ENCODE measurements around the gene NUPR1.
"Not testable (repeated sequence)": the region's sequence is repeated elsewhere in the genome, so short reads cannot be mapped to it uniquely, and the experiment has no call there.

NUPR1 gene

DNA sequence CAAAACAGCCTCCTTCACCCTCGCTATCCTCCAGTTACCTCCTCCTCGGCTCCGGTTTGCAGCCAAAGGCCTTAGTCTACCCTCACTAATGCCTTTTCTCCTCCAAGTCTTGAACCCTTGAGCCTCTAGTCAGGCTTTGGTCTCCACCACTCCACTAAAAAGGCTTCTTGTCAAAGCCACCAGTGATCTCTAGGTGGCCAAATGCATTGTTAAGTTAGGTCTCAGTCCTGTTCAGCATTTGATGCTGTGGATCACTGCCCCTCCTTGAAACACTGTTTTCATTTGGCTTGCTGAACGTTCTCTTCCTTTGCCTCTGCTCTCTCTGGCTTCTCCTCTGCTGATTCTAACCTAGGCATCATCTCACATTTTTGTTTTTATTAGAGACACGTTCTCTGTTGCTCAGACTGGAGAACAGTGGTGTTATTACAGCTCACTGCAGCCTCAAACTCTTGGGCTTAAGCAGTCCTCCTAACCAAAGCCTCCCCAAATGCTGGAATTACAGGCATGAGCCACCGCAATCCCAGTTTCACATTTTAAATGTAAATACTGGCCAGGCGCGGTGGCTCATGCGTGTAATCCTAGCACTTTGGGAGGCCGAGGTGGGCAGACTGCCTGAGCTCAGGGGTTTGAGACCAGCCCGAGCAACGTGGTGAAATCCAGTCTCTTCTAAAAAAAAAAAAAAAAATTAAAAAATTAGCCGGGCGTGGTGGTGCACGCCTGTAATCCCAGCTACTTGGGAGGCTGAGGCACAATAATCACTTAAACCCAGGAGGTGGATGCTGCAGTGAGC, 16.1 kb upstream of the NUPR1 start:
- no peak for DNase-seq (ENCODE audit: low spot score)

DNA sequence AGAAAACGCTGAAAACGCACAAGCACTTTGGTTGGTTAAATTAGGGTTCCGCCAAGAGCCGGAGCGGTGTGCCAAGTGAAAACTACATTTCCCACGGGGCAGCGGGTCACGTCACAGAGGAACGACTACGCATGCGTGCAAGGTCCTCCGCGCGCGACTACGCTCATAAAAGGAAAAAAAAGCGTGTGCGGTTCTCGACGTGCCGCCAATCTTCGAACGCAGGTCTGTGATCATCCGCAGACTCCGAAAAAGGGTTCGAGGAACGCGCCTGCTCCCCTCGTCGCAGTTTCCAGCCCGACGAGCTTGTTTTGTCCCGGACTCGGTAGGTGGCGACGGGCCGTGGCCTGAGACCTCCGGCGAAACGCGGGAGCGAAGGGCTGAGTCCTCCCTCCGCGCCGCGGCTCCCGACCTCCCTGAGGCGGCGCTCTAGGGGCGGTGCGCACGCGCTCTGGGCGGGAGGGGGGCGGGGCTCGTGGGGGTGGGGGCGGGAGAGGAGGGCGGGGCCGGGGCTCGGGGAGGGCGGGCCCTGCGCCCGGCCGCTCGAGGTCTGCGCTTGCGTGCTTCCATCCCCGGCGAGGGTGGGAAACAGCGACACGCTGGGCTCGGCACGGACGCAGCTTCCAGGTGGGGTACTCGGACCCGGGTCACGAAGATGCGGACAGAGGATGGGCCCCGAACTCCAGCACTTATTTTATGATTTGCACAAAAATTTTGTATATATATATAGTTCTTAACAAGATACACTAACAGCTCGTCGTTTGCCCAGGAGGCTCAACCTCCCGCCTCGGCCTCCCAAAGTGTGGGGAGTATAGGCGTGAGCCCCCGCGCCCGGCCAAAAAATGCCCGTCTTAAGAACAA, 15.2 kb upstream of the NUPR1 start, which contains the start of gene SGF29:
Gene SGF29 (plus strand): TSS at position 145 of the 858 bp plus-strand sequence. CDS start 27,150 bp downstream, outside the sequence.
- peak; percentile 93 for DNase-seq (ENCODE audit: low spot score)

DNA sequence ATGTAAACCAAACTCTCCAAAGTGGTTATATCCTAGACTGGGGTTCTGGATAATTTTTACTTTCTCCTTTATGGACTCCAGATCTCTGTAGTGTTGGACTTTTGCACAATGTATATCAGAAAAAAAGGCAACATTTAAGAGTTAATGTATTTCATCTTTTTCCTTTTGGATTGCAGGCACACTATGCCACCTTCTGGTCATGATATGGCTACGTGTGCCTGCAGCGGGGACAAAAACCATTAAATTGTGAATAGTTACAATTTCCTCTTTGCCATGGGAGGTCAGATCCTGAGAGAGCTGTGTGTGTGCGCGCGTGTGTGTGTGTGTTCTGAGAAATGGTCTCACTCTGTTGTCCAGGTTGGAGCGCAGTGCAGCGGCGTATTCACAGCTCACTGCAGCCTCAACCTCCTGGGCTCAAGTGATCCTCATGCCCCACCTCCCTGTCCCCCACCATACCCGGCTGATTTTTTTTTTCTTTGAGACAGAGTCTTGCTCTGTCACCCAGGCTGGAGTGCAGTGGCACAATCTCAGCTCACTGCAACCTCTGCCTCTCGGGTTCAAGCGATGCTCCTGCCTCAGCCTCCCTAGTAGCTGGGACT, 10.6 kb upstream of the NUPR1 start:
- peak; percentile 17 for DNase-seq (ENCODE audit: low spot score)

DNA sequence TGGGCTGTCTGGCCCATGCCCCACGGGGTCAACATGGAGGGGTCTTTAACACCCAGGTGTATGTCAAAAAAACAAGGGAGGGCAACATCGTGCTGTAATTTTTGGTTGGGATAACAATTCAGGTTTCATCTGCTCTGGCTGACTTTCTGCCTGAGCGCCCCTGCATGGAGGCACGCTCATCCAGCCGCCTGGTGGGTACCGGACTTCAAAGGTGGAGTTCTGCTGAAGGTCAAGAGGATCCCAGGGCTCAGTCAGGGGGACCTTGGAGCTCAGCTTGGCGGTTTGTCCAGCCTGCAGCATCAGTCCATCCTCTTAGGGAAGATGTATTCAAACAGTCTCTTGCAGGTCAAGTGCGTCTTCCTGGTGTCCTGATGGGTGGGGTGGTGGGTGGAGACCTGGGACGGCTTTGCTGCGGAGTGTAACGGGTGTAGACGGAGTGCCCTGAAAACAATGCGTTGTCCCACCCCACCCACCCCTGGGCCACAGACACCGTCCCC, 9.6 kb upstream of the NUPR1 start:
- no peak for DNase-seq (ENCODE audit: low spot score)

DNA sequence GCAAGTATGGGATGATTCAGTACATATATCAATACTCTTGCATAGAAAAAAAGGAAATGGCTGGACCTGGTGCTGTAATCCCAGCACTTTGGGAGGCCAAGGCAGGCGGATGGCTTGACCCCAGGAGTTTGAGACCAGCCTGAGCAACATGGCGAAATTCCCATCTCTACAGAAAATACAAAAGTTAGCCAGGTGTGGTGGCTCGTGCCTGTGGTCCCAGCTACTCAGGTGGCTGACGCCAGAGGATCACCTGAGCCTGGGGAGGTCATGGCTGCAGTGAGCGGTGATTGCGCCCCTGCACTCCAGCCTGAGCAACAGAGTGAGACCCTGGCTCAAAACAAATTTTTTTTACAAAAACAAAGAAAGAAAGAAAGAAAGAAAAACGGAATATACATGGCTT, 7.9 kb upstream of the NUPR1 start:
- no peak for DNase-seq (ENCODE audit: low spot score)

DNA sequence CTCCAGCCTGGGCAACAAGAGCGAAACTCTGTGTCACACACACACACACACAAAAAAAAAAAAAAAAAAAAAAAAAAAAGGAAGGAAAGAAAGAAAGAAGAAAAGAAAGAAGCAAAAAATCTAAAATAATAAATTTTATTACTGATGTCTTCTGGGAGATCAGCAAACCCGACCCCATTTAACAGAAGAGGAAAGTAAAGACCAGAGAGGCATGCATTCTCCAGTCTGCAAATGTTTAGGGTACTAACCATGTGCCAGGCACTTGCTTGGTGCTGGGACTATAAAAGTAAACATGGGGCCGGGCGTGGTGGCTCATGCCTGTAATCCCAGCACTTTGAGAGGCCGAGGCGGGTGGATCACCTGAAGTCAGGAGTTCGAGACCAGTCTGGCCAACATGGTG, 7.2 kb upstream of the NUPR1 start:
- DNase-seq (ENCODE audit: low spot score) = not testable (repeated sequence)

DNA sequence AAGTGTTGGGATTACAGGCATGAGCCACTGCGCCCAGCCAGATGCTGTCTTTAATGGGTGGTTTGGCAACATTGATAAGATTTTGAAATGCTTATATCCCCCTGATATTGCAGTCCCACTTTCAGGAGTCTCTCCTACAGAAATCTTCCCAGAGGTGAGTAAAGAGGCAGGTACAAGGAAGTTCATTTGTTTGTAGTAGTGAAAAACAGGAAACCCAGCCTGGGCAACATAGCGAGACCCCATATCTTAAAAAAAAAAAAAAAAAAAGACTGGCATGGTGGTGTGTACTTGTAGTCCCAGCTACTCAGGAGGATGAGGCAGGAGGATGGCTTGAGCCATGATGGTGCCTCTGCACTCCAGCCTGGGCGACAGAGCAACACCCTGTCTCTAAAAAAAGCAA, 6.2 kb upstream of the NUPR1 start:
- DNase-seq (ENCODE audit: low spot score) = no peak

DNA sequence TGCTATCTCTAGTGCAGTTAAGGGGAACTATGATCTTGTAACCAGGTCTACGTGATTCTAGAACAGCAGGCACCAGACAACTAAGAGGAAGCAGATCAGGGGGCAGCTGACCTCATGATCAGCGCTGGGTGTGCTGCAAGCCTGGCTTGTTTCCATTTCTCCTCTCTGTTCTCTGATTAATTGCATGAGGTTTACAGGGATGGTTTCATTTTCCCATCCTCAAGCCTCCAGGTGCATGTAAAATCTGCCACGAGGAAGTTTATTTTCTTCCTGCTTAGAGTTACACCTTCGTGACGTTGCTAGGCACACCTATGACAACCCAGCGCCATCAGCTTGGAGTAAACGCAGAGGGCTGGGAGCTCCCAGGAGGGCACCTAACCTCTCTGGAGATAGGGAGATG, 4.3 kb upstream of the NUPR1 start:
- no peak for DNase-seq (ENCODE audit: low spot score)

DNA sequence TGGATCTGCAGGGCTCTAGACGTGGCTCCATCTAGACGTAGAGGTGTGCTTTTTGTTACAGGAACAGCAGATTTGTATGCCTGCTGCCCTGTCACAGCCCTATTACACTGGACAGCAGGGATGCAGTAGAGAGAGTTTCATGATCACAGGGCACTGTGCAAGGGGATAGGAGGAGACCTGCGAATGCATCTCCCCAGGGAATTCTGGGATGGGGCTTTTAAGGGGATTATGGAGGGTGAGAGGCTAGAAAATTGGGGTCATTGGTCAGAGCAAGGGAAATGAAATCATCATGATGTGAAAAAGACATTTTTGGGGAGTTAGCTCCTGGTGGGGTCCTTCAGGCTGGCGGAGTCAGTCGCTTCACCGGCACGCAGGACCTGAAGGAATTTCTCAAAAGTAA, 3.9 kb upstream of the NUPR1 start:
- no peak for DNase-seq (ENCODE audit: low spot score)

DNA sequence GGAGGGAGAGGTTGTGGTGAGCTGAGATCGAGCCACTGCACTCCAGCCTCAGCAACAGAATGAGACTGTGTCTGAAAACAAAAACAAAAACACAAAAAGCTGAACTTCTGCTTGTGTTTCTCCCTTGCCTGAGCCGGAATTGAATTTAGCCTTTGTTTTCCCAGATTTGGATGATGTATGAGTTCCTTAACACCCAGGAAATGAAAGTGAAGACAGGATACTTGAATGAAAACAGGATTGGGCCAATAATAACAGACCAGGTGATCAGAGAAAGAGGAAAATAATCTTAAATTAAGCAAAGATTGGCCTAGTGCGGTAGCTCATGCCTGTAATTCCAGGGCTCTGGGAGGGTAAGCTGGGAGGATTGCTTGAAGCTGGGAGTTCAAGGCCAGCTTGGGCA, 1.6 kb upstream of the NUPR1 start:
- no peak for DNase-seq (ENCODE audit: low spot score)

DNA sequence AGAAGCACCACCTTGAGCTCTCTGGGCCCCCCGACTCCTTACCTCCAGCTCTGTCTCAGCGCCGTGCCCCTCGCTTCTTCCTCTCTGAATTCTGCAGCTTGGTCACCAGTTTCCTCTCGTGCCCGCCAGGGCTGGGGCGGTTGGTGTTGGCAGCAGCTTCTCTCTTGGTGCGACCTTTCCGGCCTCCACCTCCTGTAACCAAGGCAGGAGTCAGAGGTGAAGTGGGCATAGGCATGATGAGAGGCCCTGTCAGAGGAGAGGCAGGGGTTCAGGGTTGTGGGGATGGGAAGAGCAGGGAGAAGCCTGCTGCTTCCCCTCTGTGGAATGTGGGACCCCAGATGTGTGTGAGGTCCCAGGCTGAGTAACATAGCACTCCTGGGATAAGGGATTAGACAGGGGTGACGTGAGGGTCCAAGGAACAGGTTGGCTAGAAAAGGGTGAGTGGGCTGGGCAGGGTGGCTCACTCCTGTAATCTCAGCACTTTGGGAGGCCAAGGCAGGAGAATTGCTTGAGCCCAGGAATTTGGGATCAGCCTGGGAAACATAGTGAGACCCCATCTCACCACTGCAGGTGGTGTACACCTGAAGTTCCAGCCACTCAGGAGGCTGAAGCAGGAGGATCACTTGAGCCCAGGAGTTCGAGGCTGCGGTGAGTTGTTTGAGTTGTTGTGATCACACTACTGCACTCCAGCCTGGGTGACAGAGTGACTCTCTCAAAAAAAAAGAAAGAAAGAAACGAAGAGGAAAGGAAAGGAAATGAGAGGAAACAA, 626 bp downstream of the NUPR1 start:
- DNase-seq (ENCODE audit: low spot score) = no peak

DNA sequence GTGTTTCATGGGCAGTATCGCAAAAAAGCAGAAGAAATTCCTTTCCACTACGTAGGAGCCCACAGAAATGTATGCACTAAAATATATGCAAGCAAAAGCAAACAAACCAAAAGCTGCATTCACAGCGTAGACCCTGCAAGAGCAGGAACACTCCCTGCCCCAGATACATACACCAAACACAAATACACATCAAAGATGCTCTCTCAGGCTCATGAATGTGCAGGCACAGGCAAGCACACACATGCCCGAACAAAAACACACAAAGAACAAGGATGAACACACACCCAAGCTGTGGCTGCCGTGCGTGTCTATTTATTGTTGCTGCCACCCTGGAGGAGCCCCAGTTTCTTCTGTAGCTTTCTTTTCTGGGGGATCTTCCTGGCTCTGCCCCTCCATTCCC, 1.7 kb downstream of the NUPR1 start:
- no peak for DNase-seq (ENCODE audit: low spot score)

DNA sequence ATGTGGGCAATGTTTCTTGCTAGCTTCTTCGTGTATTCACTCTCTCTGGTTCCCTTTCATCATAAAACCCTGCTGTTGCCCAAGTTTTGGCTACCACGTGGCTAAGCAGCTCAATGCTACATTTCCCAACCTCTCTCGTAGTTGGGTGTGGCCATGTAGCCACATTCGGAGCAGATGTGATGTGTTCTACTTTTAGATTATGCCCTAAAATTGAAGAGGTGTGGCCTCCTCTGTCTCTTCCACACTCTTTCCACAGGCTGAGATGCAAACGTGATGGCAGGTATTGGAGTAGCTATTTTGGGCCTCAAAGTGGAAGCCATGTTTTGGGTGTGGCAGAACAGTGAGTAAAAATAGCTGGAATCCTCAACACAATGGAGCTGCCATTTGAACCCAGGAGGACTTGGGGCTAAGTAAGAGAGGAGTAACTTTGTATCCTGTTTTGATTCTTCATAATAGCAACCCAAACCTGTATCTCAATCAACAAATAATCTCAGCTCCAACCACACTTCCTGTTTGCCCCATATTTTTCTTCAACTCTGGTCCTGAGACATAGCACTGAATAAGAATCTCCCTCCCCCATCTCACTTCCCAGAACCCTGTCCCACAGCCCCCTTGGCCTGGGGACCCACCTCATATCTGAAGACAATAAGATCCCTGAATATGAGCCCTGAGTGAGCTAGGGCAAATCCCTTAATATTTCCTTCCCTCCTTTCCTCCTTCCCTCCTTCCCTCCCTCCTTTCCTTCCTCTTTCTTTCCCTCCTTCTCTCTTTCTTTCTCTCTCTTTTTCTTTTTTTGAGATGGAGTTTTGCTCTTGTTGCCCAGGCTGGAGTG, 4.0 kb downstream of the NUPR1 start:
- no peak for DNase-seq (ENCODE audit: low spot score)

DNA sequence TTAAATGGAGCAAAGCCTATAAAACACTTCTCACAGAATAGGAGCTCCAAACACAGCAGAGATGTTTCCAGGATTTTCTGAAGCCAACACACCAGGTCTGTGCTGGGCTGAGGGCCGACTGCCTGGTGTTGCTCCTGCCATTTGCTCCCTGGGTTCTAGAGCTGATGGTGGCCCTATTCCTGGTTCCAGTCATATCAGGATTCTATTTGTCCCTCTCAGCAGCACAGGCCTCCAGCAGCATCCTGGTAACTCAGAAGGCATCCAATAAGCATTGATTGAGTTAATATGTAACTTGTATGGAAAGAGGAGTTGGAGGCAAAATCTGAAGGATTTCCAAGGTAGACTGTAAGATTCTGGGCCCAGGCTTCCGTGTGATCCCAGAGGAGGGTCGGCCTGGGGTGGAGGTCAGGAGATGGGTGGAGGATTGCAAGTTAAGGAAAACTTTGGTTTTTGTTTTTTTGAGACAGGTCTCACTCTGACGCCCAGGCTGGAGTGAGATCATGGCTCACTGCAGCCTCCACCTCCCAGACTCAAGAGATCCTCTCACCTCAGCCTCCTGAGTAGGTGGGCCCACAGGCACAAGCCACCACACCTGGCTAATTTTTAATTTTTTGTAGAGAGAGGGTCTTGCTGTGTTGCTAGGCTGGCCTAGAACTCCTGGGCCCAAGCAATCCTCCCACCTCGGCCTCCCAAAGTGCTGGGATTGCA, 5.7 kb downstream of the NUPR1 start:
- DNase-seq (ENCODE audit: low spot score) = no peak

DNA sequence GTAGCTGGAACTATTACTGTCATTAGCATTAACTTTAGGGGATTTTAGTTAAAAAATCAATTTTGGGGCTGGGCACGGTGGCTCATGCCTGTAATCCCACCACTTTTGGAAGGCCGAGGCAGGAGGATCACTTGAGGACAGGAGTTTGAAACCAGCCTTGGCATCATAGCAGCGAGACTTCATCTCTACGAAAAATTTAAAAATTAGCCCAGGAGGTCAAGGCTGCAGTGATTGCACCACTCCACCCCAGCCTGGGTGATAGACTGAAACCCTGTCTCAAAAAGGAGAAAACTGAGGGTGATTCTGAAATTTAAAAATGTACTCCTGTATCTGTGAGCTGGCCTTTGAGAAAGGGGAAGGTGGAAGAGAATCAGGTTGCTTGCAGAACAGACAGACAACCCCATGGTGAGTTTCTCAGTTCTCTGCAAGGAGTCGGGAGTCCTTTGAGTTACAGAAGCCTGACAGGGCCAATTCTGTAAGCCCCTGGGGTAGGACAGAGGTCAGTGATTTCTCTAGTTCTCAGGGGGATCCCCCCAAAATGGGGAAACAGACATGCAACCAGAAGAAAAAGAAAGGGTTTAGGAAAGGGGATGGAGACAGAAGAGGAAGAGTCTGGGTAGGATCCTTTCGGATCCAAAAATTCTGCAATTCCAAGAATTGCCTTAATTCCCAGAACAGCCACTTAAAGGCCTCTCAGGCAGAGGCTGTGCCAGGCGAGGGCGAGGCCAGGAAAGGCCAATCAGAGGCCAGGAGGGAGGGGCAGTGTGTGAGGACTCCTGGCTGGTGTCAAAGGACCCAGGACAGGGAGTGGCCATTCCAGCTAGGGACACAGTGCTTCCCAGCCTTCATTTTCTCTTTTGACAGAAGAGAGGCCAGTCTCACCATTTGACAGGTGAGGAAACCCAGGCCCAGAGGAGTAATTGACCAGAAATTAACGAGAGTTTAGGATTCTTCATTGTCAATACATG, 6.7 kb downstream of the NUPR1 start:
- no peak for DNase-seq (ENCODE audit: low spot score)

DNA sequence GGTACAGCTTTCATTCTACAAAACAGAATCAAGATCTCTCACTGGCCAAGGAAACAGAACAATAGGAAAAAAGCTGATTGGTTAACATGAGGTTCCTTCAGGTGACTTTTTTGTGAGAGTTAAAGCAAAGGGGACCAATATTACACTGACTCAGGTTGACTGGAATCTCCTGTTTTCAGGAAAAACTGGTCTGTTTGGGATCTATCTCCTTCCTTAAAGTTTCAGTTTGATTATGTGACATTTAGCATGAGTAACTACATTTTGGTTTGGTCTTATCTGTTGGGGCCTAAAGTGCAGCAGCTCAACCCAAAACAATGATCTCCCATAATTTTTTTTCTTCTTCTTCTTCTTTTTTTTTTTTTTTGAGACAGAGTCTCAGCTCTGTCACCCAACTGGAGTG, 9.7 kb downstream of the NUPR1 start:
- no peak for DNase-seq (ENCODE audit: low spot score)

DNA sequence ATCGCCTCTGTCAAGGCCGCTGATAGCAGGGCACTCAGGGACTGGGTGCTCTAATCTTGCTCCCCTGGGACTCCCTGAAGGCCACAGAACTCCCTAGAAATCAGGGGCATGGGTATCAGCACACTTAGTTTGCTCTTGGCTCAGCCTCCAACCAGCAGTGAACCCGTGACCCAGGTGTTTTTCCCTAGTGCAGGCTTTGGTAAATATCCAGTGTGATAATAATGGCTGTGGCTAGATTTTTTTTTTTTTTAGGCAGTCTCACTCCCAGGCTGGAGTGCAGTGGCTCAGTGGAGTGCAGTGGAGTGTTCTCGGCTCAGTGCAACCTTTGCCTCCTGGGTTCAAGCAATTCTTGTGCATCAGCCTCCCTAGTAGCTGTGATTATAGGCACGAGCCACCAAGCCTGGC, 10.3 kb downstream of the NUPR1 start:
- DNase-seq (ENCODE audit: low spot score) = no peak

DNA sequence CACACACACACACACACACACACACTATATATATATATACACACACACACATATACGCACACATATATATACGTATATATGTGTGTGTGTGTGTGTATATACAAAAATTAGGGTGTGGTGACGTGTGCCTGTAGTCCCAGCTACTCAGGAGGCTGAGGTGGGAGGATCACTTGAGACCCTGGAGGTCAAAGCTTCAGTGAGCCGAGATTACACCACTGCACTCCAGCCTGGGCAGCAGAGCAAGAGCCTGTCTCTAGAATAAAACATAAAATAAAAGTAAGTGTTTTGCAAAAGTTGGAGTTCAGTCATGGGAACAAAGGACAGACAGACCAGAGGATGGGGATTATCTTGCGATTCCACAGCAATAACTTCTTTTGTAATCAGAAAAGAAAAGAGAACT, 10.8 kb downstream of the NUPR1 start:
- no peak for DNase-seq (ENCODE audit: low spot score)

DNA sequence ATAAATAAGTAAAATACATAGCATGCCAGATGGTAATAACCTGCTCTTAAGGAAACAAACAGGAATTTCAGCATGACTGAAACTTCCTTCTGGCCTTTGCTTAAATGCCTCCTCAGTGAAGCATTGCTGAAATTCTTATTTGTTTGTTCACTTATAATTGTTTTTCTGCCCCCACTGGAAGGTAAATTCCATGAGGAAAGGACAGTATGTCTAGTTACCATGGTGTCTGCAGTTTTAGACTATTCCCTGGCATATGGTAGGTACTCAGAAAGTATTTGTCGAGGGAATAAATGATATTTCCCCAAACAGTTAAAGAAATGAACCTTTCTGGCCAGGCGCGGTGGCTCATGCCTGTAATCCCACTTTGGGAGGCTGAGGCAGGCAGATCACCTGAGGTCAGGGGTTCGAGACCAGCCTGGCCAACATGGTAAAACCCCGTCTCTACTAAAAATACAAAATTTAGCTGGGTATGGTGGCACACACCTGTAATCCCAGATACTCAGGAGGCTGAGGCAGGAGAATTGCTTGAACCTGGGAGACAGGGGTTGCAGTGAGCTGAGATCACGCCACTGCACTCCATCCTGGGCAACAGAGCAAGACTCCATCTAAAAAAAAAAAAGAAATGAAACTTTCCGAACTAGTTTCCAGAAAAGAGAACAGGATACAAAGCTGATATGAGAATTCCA, 11.5 kb downstream of the NUPR1 start:
- not testable (repeated sequence) for DNase-seq (ENCODE audit: low spot score)
